CD14-positive monocyte (primary cell): Measurements from ENCODE around the gene RANBP10. TPM values are rescaled to one million over a fixed set of nuclear protein-coding genes. Genes with fewer than 3 reads are reported as not detected.
A peak's percentile ranks its signal among the peaks of the same experiment; 100 is the strongest.

Experiments
- DNase-seq, 3 donors: peaks; one replicate each; pipeline ENCODE4 v3.0.0-alpha.2; 2011 to 2022
- H2AFZ ChIP-seq: 2 replicates; pipeline ENCODE4 v1.6.0; 2012; ENCODE audit warnings: mild to moderate bottlenecking, low read depth, low read length, inconsistent platforms; ENCODE audit not compliant: insufficient read depth, poor library complexity, severe bottlenecking
- H3K27ac ChIP-seq, 2 donors: 1 replicate in 1 of 2; 2 replicates in 1 of 2; pipeline ENCODE4 v1.5.1; 2012 to 2013; ENCODE audit warnings: low read length in 2 of 2, control low read depth in 1 of 2, inconsistent platforms in 1 of 2, low read depth in 1 of 2, mild to moderate bottlenecking in 1 of 2
- H3K27me3 ChIP-seq, 2 donors: one replicate each; pipeline versions ENCODE4 v1.6.0 to v1.6.1; 2011 to 2013; ENCODE audit warnings: low read length in 2 of 2; ENCODE audit not compliant: control insufficient read depth in 2 of 2, insufficient read depth in 2 of 2
- H3K36me3 ChIP-seq, 2 donors: replicated peaks in 1 of 2; 1 replicate in 1 of 2; 2 replicates in 1 of 2; pipeline versions ENCODE4 v1.5.1 to v1.6.1; 2012 to 2013; ENCODE audit warnings: low read length in 2 of 2, control low read depth in 1 of 2, inconsistent platforms in 1 of 2, mild to moderate bottlenecking in 1 of 2; ENCODE audit not compliant: insufficient read depth in 2 of 2, control insufficient read depth in 1 of 2
- H3K4me1 ChIP-seq, 2 donors: 1 replicate in 1 of 2; 2 replicates in 1 of 2; pipeline versions ENCODE4 v1.5.1 to v1.6.1; 2012 to 2013; ENCODE audit warnings: low read length in 2 of 2, control low read depth in 1 of 2, inconsistent platforms in 1 of 2, mild to moderate bottlenecking in 1 of 2, moderate library complexity in 1 of 2; ENCODE audit not compliant: insufficient read depth in 2 of 2, control insufficient read depth in 1 of 2
- H3K4me2 ChIP-seq: replicated peaks from 2 replicates; pipeline ENCODE3; 2012; ENCODE audit warnings: low read length, moderate library complexity, mild to moderate bottlenecking; ENCODE audit not compliant: poor library complexity, severe bottlenecking; ENCODE audit errors: extremely low read depth
- H3K4me3 ChIP-seq, 3 experiments: fragments of 200-600 bp in 1 of 3; sonication (generic) in 1 of 3; replicated peaks in 1 of 3; 1 replicate in 2 of 3; 2 replicates in 1 of 3; pipeline ENCODE4 v1.5.1; 2011 to 2013; ENCODE audit warnings: low read length in 3 of 3, mild to moderate bottlenecking in 3 of 3, control low read depth in 2 of 3, low read depth in 2 of 3, inconsistent platforms in 1 of 3, moderate library complexity in 1 of 3
- H3K79me2 ChIP-seq: 2 replicates; pipeline ENCODE4 v1.6.0; 2012; ENCODE audit warnings: mild to moderate bottlenecking, control low read depth, inconsistent platforms, low read length, moderate library complexity; ENCODE audit not compliant: insufficient read depth
- H3K9ac ChIP-seq: 2 replicates; pipeline ENCODE4 v1.6.0; 2017; ENCODE audit warnings: low read length, mild to moderate bottlenecking; ENCODE audit not compliant: insufficient read depth, poor library complexity, severe bottlenecking
- H3K9me3 ChIP-seq, 2 donors: replicated peaks in 1 of 2; 1 replicate in 1 of 2; 2 replicates in 1 of 2; pipeline versions ENCODE4 v1.5.1 to v1.6.1; 2012 to 2013; ENCODE audit warnings: low read length in 2 of 2, control low read depth in 1 of 2; ENCODE audit not compliant: control insufficient read depth in 1 of 2, insufficient read depth in 1 of 2
- H4K20me1 ChIP-seq: 2 replicates; pipeline ENCODE4 v1.6.0; 2012; ENCODE audit warnings: mild to moderate bottlenecking, low read length, control low read depth, moderate library complexity; ENCODE audit not compliant: insufficient read depth
- H3K27ac Mint-ChIP-seq, 7 donors: one replicate each; pipeline ENCODE4 v1.8.0; 2020; ENCODE audit warnings: mild to moderate bottlenecking in 7 of 7, mixed read lengths in 7 of 7, moderate library complexity in 6 of 7, inconsistent platforms in 2 of 7
- H3K27me3 Mint-ChIP-seq, 3 donors: one replicate each; pipeline ENCODE4 v1.8.0; 2021 to 2022; ENCODE audit warnings: low read depth in 3 of 3, mild to moderate bottlenecking in 3 of 3, mixed read lengths in 3 of 3, moderate library complexity in 3 of 3, inconsistent platforms in 1 of 3
- H3K36me3 Mint-ChIP-seq, 2 donors: one replicate each; pipeline ENCODE4 v1.8.0; 2020; ENCODE audit warnings: mixed read lengths in 2 of 2, inconsistent platforms in 1 of 2, mild to moderate bottlenecking in 1 of 2
- H3K4me1 Mint-ChIP-seq: one replicate; pipeline ENCODE4 v1.8.0; 2020; ENCODE audit warnings: mild to moderate bottlenecking, mixed read lengths
- H3K4me3 Mint-ChIP-seq, 2 donors: one replicate each; pipeline ENCODE4 v1.8.0; 2020; ENCODE audit warnings: mild to moderate bottlenecking in 2 of 2, mixed read lengths in 2 of 2, moderate library complexity in 1 of 2
- H3K9me3 Mint-ChIP-seq, 7 donors: one replicate each; pipeline ENCODE4 v1.8.0; 2020 to 2022; ENCODE audit warnings: mixed read lengths in 7 of 7, mild to moderate bottlenecking in 6 of 7, moderate library complexity in 6 of 7, inconsistent platforms in 2 of 7
- WGBS: methylation state at CpG from one replicate; pipeline ENCODE4 v1.1.5; 2013; ENCODE audit warnings: missing lambda C conversion rate; ENCODE audit not compliant: insufficient coverage; 5-methylcytosine and 5-hydroxymethylcytosine counted together
- intact Hi-C, 2 donors: fragments of 100-400 bp; cut with micrococcal nuclease; formaldehyde crosslinking; loops; one replicate each; pipeline versions ENCODE4 v1.15.0 to v1.15.1; 2023
- polyA plus RNA-seq, 3 donors: library from polyadenylated mRNA; depleted of rRNA in 1 of 3; unstranded in 2 of 3; stranded (reverse) in 1 of 3; fragments of 300-500 nt in 2 of 3; fragments of >200 nt in 1 of 3; fragmentation: Illumina TruSeq in 2 of 3; gene quantifications; 1 replicate in 2 of 3; 2 replicates in 1 of 3; pipeline ENCODE4 v1.2.3, GENCODE V29; 2012 to 2021
- TF ChIP-seq, protein P1 (sequence below): fragments of 200-600 bp; IDR thresholded peaks from one replicate; pipeline ENCODE4 v1.8.0; 2022; ENCODE audit warnings: antibody characterized with exemption, mild to moderate bottlenecking

Gene RANBP10
- polyA plus RNA-seq, 3 donors, result 6.4 to 16.7 (median 6.6) TPM

DNA sequence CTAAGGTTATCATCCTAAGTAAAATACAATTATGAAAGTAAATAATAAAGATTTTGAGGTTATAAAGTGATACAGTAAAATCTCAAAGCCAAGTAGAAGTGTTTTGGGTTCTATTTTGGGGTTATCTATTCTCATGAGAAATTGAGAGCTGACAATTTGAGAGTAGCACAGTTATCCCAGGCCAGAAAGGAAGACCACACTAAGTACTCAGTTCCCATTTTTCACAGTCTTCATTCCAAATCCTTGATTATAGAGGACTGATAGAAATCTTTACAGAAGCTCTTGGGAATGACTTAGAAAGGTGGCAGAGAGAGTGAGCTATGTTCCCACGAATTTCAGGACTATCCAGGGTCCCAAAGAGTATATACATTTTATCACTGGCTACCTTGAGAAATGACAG lies 91.8 kb downstream of the RANBP10 start:
- H3K27me3 Mint-ChIP-seq, result no peaks in the 10 kb centered on the region
- Histone ChIP-seq H3K9me3 (no peaks in the 10 kb centered on the region), H3K36me3 (no peaks in the 10 kb centered on the region), H3K27me3 (no peaks in the 10 kb centered on the region), H3K9ac (no peak overlapping the region), H3K4me1 (peaks cover 22 to 32% of the 10 kb centered on the region in 2 donors), H3K4me2 (no peak overlapping the region), H3K27ac (no peak overlapping the region), H3K79me2 (peaks cover 32% of the 10 kb centered on the region), H2AFZ (no peak overlapping the region), H4K20me1 (peaks cover 14% of the 10 kb centered on the region), H3K4me3 (no peak overlapping the region)
- WGBS, result no CpG with 5 or more reads among the region's 1 CpG
- no peaks in the 10 kb centered on the region for H3K9me3 Mint-ChIP-seq
- intact Hi-C loops, result no loop called here
- peak overlapping the region in 1 of 7 donors; percentile 54 for H3K27ac Mint-ChIP-seq
- TF ChIP-seq, protein P1, sequence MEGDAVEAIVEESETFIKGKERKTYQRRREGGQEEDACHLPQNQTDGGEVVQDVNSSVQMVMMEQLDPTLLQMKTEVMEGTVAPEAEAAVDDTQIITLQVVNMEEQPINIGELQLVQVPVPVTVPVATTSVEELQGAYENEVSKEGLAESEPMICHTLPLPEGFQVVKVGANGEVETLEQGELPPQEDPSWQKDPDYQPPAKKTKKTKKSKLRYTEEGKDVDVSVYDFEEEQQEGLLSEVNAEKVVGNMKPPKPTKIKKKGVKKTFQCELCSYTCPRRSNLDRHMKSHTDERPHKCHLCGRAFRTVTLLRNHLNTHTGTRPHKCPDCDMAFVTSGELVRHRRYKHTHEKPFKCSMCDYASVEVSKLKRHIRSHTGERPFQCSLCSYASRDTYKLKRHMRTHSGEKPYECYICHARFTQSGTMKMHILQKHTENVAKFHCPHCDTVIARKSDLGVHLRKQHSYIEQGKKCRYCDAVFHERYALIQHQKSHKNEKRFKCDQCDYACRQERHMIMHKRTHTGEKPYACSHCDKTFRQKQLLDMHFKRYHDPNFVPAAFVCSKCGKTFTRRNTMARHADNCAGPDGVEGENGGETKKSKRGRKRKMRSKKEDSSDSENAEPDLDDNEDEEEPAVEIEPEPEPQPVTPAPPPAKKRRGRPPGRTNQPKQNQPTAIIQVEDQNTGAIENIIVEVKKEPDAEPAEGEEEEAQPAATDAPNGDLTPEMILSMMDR, result no peak
- H3K36me3 Mint-ChIP-seq, result peaks cover 3 to 11% of the 10 kb centered on the region in 2 donors
- H3K4me1 Mint-ChIP-seq, result peaks cover 42% of the 10 kb centered on the region
- H3K4me3 Mint-ChIP-seq, result no peak overlapping the region
- DNase-seq, result no peak

DNA sequence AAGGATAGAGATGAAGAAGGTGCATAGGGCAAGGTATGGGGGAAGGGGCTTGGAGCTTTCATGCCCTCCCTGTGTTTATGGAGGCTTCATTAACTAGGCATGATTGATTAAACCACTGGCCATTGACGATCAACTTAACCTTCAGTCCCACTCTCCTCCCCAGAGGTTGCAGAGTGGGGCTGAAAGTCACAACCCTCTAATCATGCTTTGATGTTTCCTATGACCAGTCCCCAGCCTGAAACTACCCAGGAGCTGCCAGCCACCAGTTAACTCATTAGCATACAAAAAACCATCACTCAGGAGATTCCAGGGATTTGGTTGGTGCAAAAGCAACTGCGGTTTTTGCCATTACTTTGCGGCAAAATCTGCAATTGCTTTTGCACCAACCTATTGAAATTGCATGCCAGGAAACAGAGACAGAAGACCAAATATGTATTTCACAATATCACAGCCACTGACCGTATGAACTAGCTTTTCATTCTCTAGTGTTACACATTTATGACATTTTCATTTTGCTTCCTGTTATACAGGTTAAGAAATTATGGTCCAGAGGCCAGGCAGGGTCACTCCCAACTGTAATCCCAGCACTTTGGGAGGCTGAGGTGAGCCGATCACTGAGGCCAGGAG lies 92.6 kb downstream of the RANBP10 start:
- peaks cover 3 to 11% of the 10 kb centered on the region in 2 donors for H3K36me3 Mint-ChIP-seq
- H4K20me1 ChIP-seq, result peaks cover 14% of the 10 kb centered on the region
- no peaks in the 10 kb centered on the region for H3K9me3 ChIP-seq
- peaks cover 39% of the 10 kb centered on the region for H3K4me1 Mint-ChIP-seq
- H3K27ac Mint-ChIP-seq, result peak overlapping the region in 4 of 7 donors; percentile 60 to 90 (median 78)
- H3K27ac ChIP-seq, result peak overlapping the region in 1 of 2 donors; percentile 56
- WGBS, result 32% methylated on average over 2 of the region's 5 CpGs
- no peak overlapping the region for H3K9ac ChIP-seq
- intact Hi-C loops, result no loop called here
- H3K4me1 ChIP-seq, result peaks cover 22 to 26% of the 10 kb centered on the region in 2 donors
- TF ChIP-seq, protein P1, result no peak
- no peaks in the 10 kb centered on the region for H3K27me3 Mint-ChIP-seq
- peaks cover 32% of the 10 kb centered on the region for H3K79me2 ChIP-seq
- no peak for DNase-seq
- no peaks in the 10 kb centered on the region for H3K27me3 ChIP-seq
- peak overlapping the region in 1 of 2 donors; percentile 3 for H3K4me3 Mint-ChIP-seq
- H3K9me3 Mint-ChIP-seq, result no peaks in the 10 kb centered on the region
- H3K4me3 ChIP-seq, result no peak overlapping the region
- no peak overlapping the region for H3K4me2 ChIP-seq
- no peak overlapping the region for H2AFZ ChIP-seq
- H3K36me3 ChIP-seq, result no peaks in the 10 kb centered on the region
